Ishikawa (cell line): ENCODE results near the gene RPL35.

Experiments used
- CREB1 ChIP-seq: IDR thresholded peaks from 2 replicates; pipeline ENCODE4 v1.6.1; 2012; ENCODE audit warnings: low read depth
- FOXM1 ChIP-seq: IDR thresholded peaks from 2 replicates; pipeline ENCODE4 v1.6.1; 2012; ENCODE audit warnings: low read depth, borderline replicate concordance
- TEAD4 ChIP-seq: IDR thresholded peaks from 2 replicates; pipeline ENCODE4 v1.6.1; 2012
- YY1 ChIP-seq: IDR thresholded peaks from 2 replicates; pipeline ENCODE4 v1.6.1; 2012; ENCODE audit warnings: low read depth

DNA sequence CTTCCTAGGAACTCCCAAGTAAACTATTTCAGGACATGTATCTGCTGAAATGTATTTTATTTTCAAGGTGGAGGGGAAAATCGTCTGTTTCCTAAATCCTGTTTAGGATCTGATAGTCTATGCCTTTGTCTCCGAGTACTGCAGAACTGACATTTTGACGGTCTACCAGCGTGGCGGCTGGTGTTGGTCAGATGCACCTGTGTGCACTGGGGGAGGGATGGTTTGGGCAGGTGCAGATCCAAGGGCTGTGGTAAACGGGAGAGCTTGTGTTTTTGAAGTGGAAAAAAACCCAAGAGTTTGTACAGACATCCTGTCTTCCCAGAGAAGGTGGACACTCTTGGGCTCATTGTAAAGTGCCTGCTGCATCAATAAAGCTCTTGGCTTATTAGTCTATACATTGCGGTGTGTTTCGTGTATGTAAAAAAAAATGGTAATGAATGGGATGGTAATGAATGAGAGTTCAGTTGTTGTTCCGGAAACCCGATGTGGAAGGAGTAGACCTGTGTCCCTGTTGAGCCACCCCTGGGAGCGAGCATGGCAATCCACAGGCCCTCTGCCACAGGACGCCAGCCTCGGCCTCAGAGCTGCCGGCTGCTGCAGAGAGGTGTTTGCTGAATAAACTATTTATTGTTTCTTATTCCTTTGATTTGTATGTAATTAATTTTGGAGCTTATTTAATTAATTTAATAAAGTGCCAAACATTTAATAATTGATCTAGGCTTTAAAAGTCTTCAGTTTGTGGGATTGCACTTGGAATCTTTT lies 15.4 kb upstream of the RPL35 start:
- no peak for TF ChIP-seq FOXM1
- TF ChIP-seq YY1: no peak
- no peak for TF ChIP-seq CREB1
- TF ChIP-seq TEAD4: no peak
